ENCODE results near the gene YIPF2. TPM values are rescaled to one million over a fixed set of nuclear protein-coding genes. Genes with fewer than 3 reads are reported as not detected.

The YIPF2 gene
- total and polyA plus RNA-seq, 10 of the 15 experiments (the other 5 are each of a cell fraction or from before 2014, with no cell fraction given): 0.92 to 38.9 (median 17.6) TPM

GRCh38 chr19:10945264-10945663, 16.8 kb upstream of the YIPF2 start:
- Histone ChIP-seq H3K4me3 (no peak overlapping the region), H3K36me3 (ENCODE audit: control insufficient read depth in 2 of 2, insufficient read depth in 2 of 2, low read length in 1 of 2) (no peaks in the 10 kb centered on the region), H2AFZ (ENCODE audit: control insufficient read depth, low read depth, low read length) (peak overlapping the region; percentile 12; the same call in 1 of the 2 replicates), H3K4me2 (ENCODE audit: control insufficient read depth, insufficient read depth) (no peak overlapping the region), H3K9me3 (replicated peaks; ENCODE audit: control insufficient read depth, insufficient read depth, low read length) (no peaks in the 10 kb centered on the region), H3K79me2 (ENCODE audit: control insufficient read depth, insufficient read depth, low read length) (no peaks in the 10 kb centered on the region), H3K4me1 (ENCODE audit: control insufficient read depth, insufficient read depth, low read length) (no peaks in the 10 kb centered on the region), H3K27me3 (replicated peaks in 1 of 2; ENCODE audit: control insufficient read depth in 2 of 2, insufficient read depth in 2 of 2, low read length in 1 of 2) (no peaks in the 10 kb centered on the region), H3K9ac (ENCODE audit: control insufficient read depth, insufficient read depth, low read length) (no peak overlapping the region), H3K27ac (ENCODE audit: control insufficient read depth, insufficient read depth) (no peak overlapping the region), H4K20me1 (ENCODE audit: control insufficient read depth, insufficient read depth) (no peaks in the 10 kb centered on the region)
- DNase-seq (ENCODE audit: low read depth, low spot score) (no peak), ATAC-seq (no peak), FAIRE-seq (no peak)
- ChIA-PET POLR2A (interaction anchor here (0.6 to 2.3 kb wide), 9 partner anchors 9 to 260 kb away, joined by 3 to 13 read pairs (median 3); no protein-coding TSS in a partner anchor), RAD21 (ENCODE audit: unreplicated experiment) (interaction anchor here (0.8 to 2.3 kb wide), 10 partner anchors 9 to 91 kb away, joined by 3 to 8 read pairs (median 4); no protein-coding TSS in a partner anchor), CTCF (interaction anchor here (0.7 to 4.8 kb wide), 8 partner anchors 9 to 121 kb away, joined by 3 to 37 read pairs (median 4); no protein-coding TSS in a partner anchor), SMC1A (ENCODE audit: uncharacterized antibody, unreplicated experiment) (interaction anchor here (1.0 to 2.1 kb wide), 6 partner anchors 9 to 144 kb away, joined by 3 to 13 read pairs (median 6); partner anchors contain the start of gene LDLR)
- BruUV-seq (replicated peaks): no TSS peak
- WGBS (ENCODE audit: insufficient coverage, insufficient replicate concordance, low lambda C conversion rate, missing lambda C conversion rate): 80% methylated on average over 4 of the region's 4 CpGs
- intact Hi-C loops (cut with micrococcal nuclease; ENCODE audit: unreplicated experiment): loop anchor here (10.0 kb wide), 1 partner anchor 60 kb away; no protein-coding TSS in a partner anchor
- in situ Hi-C loops (cut with MboI): no loop called here
- TF ChIP-seq CBFB (IDR thresholded peaks at IDR 0.05; ENCODE audit: low read depth) (no peak), STAT3 (IDR thresholded peaks at IDR 0.05; ENCODE audit: low read depth, low read length) (no peak), TCF12 (IDR thresholded peaks at IDR 0.05; ENCODE audit: low read depth, low read length) (no peak), PML (IDR thresholded peaks at IDR 0.05; ENCODE audit: low read length) (no peak), MEF2B (IDR thresholded peaks at IDR 0.05; ENCODE audit: partially characterized antibody, poor library complexity, severe bottlenecking) (no peak), CHD1 (IDR thresholded peaks at IDR 0.05; ENCODE audit: low read depth, low read length) (no peak), EP300 (IDR thresholded peaks at IDR 0.05; ENCODE audit: borderline replicate concordance in 1 of 2, control insufficient read depth in 1 of 2, low read depth in 2 of 2, low read length in 2 of 2) (no peak), POLR2AphosphoS2 (IDR thresholded peaks at IDR 0.05; ENCODE audit: low read depth, low read length) (no peak), SKIL (IDR thresholded peaks at IDR 0.05; ENCODE audit: low read depth, poor library complexity, severe bottlenecking) (no peak), PKNOX1 (IDR thresholded peaks at IDR 0.05) (no peak), NFXL1 (IDR thresholded peaks at IDR 0.05; ENCODE audit: borderline replicate concordance) (no peak), CUX1 (IDR thresholded peaks at IDR 0.05; ENCODE audit: insufficient replicate concordance, low read depth, low read length) (no peak)
